Psoas muscle (tissue), 8 donors: Measurements from ENCODE around the gene CAB39L. TPM values are rescaled to one million over a fixed set of nuclear protein-coding genes. Genes with fewer than 3 reads are reported as not detected.

Source experiments
- ATAC-seq, 4 donors: fragments of 200-7000 bp; cut with Tn5 transposase; one replicate each; pipeline ENCODE4 v1.9.1; 2020; ENCODE audit warnings: moderate library complexity in 3 of 4, mild to moderate bottlenecking in 2 of 4
- DNase-seq, 2 donors: peaks; one replicate each; pipeline ENCODE4 v3.0.0-alpha.2; 2020
- H3K27ac ChIP-seq: fragments of 200-600 bp; one replicate; pipeline ENCODE4 v1.8.0; 2022
- H3K27me3 ChIP-seq, 3 donors: fragments of 200-600 bp in 1 of 3; one replicate each; pipeline versions ENCODE4 v1.6.1 to v1.8.0; 2013 to 2022; ENCODE audit warnings: low read length in 2 of 3, mild to moderate bottlenecking in 2 of 3, moderate library complexity in 1 of 3; ENCODE audit not compliant: insufficient read depth in 3 of 3
- H3K36me3 ChIP-seq, 2 donors: fragments of 200-600 bp in 1 of 2; one replicate each; pipeline versions ENCODE4 v1.6.1 to v1.8.0; 2013 to 2022; ENCODE audit warnings: low read depth in 1 of 2, mild to moderate bottlenecking in 1 of 2, moderate library complexity in 1 of 2; ENCODE audit not compliant: insufficient read depth in 1 of 2
- H3K4me1 ChIP-seq: fragments of 200-600 bp; one replicate; pipeline ENCODE4 v1.8.0; 2022
- H3K4me3 ChIP-seq: fragments of 200-600 bp; one replicate; pipeline ENCODE4 v1.8.0; 2022; ENCODE audit warnings: mild to moderate bottlenecking
- H3K9me3 ChIP-seq: fragments of 200-600 bp; one replicate; pipeline ENCODE4 v1.8.0; 2022
- WGBS, 3 donors: extraction: QIAGEN DNeasy Blood & Tissue Kit; methylation state at CpG; one replicate each; pipeline versions ENCODE4 v1.1.6 to v1.1.7; 2013; 5-methylcytosine and 5-hydroxymethylcytosine counted together
- intact Hi-C, 2 donors: fragments of 100-400 bp; cut with DNase I; formaldehyde crosslinking; loops; one replicate each; pipeline versions ENCODE4 v1.11.0 to v1.14.2; 2022
- polyA plus RNA-seq, 3 donors: library from polyadenylated mRNA; stranded (reverse); fragments of 200-250 nt; gene quantifications; one replicate each; pipeline ENCODE4 v1.2.3, GENCODE V29; 2013
- total RNA-seq, 4 donors: library from RNA; stranded (reverse); fragmentation: NEBNext Ultra II Directional in 2 of 4; extraction: Animal tissue kit (Norgen Biotek cat#: 25700) in 2 of 4; gene quantifications; one replicate each; pipeline versions ENCODE4 v1.2.1 to v1.2.4, GENCODE V29; 2021 to 2023
- TF ChIP-seq, protein P1 (sequence below): fragments of 200-600 bp; IDR thresholded peaks from one replicate; pipeline ENCODE4 v1.8.0; 2022; ENCODE audit warnings: antibody characterized with exemption
- donor health status: healthy with polysubstance abuse.
- donor health status: DM: no; HTN: no; CAD: no; lungs with moderate emphysema.
- donor health status: Bipolar disorder and iron deficiency.
- donor health status: healthy.
- donor health status: DM: yes; HTN: yes; CAD: no.
- donor health status: DM: no; HTN: no; CAD: no.
- donor health status: DM: no; HTN: no; CAD: no.
- donor health status: DM: yes; HTN: yes; CAD: no.

Gene CAB39L
- total and polyA plus RNA-seq, 7 donors: 1.5 to 13.3 (median 3.0) TPM

DNA sequence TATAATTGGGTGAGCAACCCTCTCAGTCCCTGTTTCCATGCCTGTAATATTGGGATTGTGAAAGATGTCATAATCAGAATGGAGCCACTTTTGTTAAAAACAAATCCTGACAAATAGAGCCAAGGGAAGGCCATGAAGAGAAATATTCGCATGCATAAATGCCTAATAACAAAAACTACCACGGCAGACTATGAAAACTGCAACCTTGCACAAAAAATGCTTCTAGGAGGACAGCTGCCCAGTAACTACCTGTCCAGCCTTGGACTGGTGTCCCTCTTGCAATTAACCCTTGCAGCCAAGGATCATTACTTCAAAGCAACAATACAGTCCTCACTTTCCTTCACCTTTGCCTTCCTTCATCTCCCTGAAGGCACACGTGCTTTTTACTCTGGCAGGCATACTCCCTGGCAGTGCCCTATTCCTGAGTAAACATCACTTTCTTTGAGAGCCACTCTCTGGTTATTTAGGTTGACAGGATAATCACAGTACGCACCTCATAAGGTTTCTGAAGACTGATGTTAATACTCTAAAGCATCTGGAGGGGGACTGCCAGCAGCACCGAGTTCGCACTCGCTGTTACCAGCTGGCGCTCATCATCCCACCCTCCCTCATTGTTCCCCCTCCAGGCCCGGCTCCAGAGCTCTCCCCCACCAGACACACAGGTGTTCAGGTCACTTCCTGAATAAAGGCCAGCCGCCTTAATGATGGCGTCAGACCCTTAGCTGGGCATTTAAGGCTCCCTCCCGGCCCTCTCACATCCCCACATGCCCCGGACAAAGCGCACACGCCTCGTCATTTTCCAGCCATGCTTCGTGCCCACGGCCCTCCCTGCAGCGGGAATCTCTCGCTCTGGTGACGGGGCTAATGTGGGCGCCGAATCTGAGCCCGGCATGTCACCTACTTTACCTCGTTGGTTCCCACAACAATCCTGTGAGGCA lies 138.8 kb downstream of the CAB39L start:
- no peaks in the 10 kb centered on the region for H3K9me3 ChIP-seq
- no peak overlapping the region for H3K27ac ChIP-seq
- TF ChIP-seq, protein P1, sequence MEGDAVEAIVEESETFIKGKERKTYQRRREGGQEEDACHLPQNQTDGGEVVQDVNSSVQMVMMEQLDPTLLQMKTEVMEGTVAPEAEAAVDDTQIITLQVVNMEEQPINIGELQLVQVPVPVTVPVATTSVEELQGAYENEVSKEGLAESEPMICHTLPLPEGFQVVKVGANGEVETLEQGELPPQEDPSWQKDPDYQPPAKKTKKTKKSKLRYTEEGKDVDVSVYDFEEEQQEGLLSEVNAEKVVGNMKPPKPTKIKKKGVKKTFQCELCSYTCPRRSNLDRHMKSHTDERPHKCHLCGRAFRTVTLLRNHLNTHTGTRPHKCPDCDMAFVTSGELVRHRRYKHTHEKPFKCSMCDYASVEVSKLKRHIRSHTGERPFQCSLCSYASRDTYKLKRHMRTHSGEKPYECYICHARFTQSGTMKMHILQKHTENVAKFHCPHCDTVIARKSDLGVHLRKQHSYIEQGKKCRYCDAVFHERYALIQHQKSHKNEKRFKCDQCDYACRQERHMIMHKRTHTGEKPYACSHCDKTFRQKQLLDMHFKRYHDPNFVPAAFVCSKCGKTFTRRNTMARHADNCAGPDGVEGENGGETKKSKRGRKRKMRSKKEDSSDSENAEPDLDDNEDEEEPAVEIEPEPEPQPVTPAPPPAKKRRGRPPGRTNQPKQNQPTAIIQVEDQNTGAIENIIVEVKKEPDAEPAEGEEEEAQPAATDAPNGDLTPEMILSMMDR: no peak
- intact Hi-C loops: loop anchor here (5.0 to 10.0 kb wide), 3 partner anchors 132 to 542 kb away; no protein-coding TSS in a partner anchor
- peaks cover 0 to 3% (median 0%) of the 10 kb centered on the region in 3 donors for H3K27me3 ChIP-seq
- H3K4me3 ChIP-seq: no peak overlapping the region
- no peak for ATAC-seq
- no peak for DNase-seq
- H3K4me1 ChIP-seq: peaks cover 11% of the 10 kb centered on the region
- no peaks in the 10 kb centered on the region for H3K36me3 ChIP-seq
- 78 to 84% (median 82%) methylated on average over 25 of the region's 25 CpGs for WGBS, 3 donors

DNA sequence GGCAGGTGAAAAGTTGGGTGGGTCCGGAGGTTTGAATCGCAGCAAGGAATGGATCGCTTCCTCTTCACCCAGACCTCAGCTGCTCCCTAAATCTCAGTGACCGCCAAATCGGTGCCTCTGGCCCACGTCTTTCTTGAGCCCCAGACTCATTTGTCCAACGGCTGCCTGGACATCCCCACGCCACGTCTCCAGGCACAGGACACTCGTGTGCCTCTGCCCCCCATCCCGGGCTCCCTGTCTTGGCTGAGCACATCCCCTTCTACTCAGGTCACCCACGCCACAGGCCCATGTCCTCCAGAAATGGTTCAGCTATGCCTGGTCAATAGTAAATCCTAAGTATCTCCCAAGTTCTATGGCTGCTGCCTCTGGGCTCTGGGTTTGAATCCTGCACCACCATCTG lies 139.5 kb downstream of the CAB39L start:
- TF ChIP-seq, protein P1: no peak
- no peaks in the 10 kb centered on the region for H3K9me3 ChIP-seq
- H3K4me1 ChIP-seq: peaks cover 11% of the 10 kb centered on the region
- intact Hi-C loops: loop anchor here in 1 of 2 donors (5.0 to 10.0 kb wide), 2 partner anchors 133 to 540 kb away; no protein-coding TSS in a partner anchor
- 83 to 93% (median 87%) methylated on average over 12 of the region's 12 CpGs for WGBS, 3 donors
- no peak for DNase-seq
- H3K27ac ChIP-seq: no peak overlapping the region
- H3K36me3 ChIP-seq: no peaks in the 10 kb centered on the region
- H3K4me3 ChIP-seq: no peak overlapping the region
- ATAC-seq: no peak
- H3K27me3 ChIP-seq: peaks cover 0 to 3% (median 0%) of the 10 kb centered on the region in 3 donors

DNA sequence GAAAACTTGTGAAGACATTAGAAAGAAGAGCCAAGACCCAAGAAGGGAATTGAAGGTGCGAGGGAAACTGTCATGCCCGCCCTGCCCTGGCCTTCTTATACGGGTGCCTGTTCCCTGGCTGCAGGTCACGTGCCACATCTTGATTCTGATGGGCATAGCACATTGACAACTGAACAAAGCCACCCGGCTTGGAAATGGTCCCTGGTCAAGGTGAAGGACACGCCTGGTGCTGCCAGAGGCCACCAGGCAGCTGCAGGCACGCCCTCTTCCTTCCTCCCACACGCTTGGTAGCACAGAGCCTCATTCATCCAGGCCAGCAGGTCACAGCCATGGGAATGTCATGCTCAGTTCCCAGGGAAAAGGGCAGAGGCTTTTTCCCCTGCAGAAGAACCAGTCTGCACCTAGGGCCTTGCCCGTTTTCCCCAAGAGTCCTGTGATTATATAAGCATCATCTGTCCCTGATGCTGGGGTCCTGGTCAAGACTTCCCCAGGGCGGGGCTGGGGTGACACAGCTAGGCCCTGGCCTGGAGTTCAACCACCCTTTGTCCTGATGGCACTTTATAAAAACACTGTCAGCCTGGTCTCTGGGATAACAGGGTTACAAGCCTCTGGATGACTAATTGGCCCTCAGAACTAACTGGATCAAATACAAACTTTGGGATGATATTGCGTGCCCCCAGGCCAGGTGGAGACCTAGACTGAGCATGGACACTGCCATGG lies 140.2 kb downstream of the CAB39L start:
- no peaks in the 10 kb centered on the region for H3K9me3 ChIP-seq
- H3K4me3 ChIP-seq: no peak overlapping the region
- WGBS, 3 donors: 39 to 50% (median 43%) methylated on average over 11 of the region's 11 CpGs
- intact Hi-C loops: loop anchor here in 1 of 2 donors (5.0 to 10.0 kb wide), 2 partner anchors 134 to 541 kb away; no protein-coding TSS in a partner anchor
- peak in 1 of 2 donors; percentile 24 for DNase-seq
- TF ChIP-seq, protein P1: no peak
- no peaks in the 10 kb centered on the region for H3K36me3 ChIP-seq
- no peak for ATAC-seq
- peaks cover 8% of the 10 kb centered on the region for H3K4me1 ChIP-seq
- H3K27me3 ChIP-seq: peaks cover 0 to 3% (median 0%) of the 10 kb centered on the region in 3 donors
- H3K27ac ChIP-seq: no peak overlapping the region

DNA sequence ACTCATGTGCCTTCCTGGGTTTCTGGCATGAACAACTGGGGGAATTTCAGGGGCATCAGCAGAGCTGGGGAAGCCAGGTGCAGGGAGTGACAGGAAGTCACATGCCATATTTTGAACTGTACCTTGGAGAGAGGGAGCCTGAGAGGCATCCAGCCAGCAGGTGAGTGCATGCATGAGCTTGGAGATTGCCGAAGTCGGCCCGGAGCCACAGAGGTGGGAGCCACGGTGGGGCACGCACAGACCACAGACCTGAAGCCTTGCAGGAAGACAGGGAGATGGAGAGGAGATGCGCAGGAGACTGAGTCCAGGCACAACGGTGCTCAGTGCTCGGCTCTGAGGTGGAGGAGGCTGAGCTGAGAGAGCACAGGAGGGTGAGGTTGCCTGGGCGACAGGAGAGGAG lies 141.0 kb downstream of the CAB39L start:
- TF ChIP-seq, protein P1: no peak
- Histone ChIP-seq H3K9me3 (no peaks in the 10 kb centered on the region), H3K27me3 (peaks cover 0 to 3% (median 0%) of the 10 kb centered on the region in 3 donors), H3K4me1 (peaks cover under 1% of the 10 kb centered on the region), H3K27ac (no peak overlapping the region), H3K36me3 (no peaks in the 10 kb centered on the region), H3K4me3 (no peak overlapping the region)
- DNase-seq (no peak), ATAC-seq (no peak)
- 84 to 87% (median 86%) methylated on average over 9 of the region's 9 CpGs for WGBS, 3 donors
- intact Hi-C loops: loop anchor here in 1 of 2 donors (5.0 to 10.0 kb wide), 2 partner anchors 134 to 542 kb away; no protein-coding TSS in a partner anchor
